Measurements from ENCODE around the gene KCND2.

DNA sequence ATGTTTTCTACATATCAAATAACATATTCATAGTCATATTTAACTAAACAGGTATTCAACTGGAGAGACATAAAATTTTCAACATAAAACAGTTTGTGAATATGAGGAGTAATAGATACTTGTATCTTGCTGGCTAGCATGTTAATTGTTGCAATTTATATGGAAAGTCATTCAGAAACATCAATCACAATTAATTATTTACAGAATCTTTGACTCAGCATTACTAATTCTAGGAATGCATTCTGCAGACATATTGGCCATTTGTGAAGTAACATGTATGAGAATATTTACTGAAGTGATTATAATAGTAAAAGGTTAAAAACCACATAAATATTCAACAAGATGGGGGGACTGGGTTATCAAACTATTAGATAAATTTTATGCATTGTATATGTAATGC is 381.3 kb downstream of the KCND2 start:
- TF ChIP-seq, protein P1, sequence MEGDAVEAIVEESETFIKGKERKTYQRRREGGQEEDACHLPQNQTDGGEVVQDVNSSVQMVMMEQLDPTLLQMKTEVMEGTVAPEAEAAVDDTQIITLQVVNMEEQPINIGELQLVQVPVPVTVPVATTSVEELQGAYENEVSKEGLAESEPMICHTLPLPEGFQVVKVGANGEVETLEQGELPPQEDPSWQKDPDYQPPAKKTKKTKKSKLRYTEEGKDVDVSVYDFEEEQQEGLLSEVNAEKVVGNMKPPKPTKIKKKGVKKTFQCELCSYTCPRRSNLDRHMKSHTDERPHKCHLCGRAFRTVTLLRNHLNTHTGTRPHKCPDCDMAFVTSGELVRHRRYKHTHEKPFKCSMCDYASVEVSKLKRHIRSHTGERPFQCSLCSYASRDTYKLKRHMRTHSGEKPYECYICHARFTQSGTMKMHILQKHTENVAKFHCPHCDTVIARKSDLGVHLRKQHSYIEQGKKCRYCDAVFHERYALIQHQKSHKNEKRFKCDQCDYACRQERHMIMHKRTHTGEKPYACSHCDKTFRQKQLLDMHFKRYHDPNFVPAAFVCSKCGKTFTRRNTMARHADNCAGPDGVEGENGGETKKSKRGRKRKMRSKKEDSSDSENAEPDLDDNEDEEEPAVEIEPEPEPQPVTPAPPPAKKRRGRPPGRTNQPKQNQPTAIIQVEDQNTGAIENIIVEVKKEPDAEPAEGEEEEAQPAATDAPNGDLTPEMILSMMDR (IDR thresholded peaks at IDR 0.05; ENCODE audit: low read depth, low read length, poor library complexity, severe bottlenecking), result no peak
- TF ChIP-seq EZH2phosphoT487 (IDR thresholded peaks at IDR 0.05; ENCODE audit: borderline replicate concordance, low read length), result no peak

All from DOHH2 (cell line).